Measurements from ENCODE around the gene KHNYN. TPM values are rescaled to one million over a fixed set of nuclear protein-coding genes. Genes with fewer than 3 reads are reported as not detected.
"Not testable (repeated sequence)": the region's sequence is repeated elsewhere in the genome, so short reads cannot be mapped to it uniquely, and the experiment has no call there.

Gene KHNYN
- total RNA-seq, result 10 to 100 TPM; 61.7 to 65.3 TPM

- H3K4me3 Mint-ChIP-seq, result peak within 1 kb of the TSS; percentile 88
- no peaks in the 10 kb centered on the region for H3K9me3 Mint-ChIP-seq
- H3K27ac Mint-ChIP-seq, result peak within 1 kb of the TSS; percentile 90 to 94
- H3K4me1 Mint-ChIP-seq (ENCODE audit: low read depth in 2 of 2), result peaks cover 24 to 38% of the 10 kb centered on the region in 2 donors
- H3K36me3 Mint-ChIP-seq, result peaks cover 8% of the 10 kb centered on the region
- peak; percentile 90 to 93 for ATAC-seq
- peak; percentile 92 for DNase-seq (ENCODE audit: low spot score)
- no peaks in the 10 kb centered on the region for H3K27me3 Mint-ChIP-seq
Measured at GRCh38 chr14:24429395-24430142, at the start of gene KHNYN, which contains the start of gene CBLN3. KHNYN (plus strand) TSS chr14:24429954; CDS start chr14:24430731, 777 bp downstream. CBLN3 (minus strand) TSS chr14:24429668; CDS start chr14:24429054, 614 bp downstream.

- Mint-ChIP-seq H3K4me1 (ENCODE audit: low read depth in 2 of 2) (no peaks in the 10 kb centered on the region), H3K36me3 (no peaks in the 10 kb centered on the region), H3K27ac (no peak overlapping the region), H3K4me3 (no peak overlapping the region), H3K27me3 (peaks cover 8 to 25% of the 10 kb centered on the region in 2 donors), H3K9me3 (no peaks in the 10 kb centered on the region)
- DNase-seq (ENCODE audit: low spot score), result no peak
- peak in 1 of 2 donors; percentile 41 for ATAC-seq
Measured at GRCh38 chr14:24381363-24382063, 48.2 kb upstream of the KHNYN start.

- H3K4me3 Mint-ChIP-seq, result no peak overlapping the region
Measured at GRCh38 chr14:24382064-24382371, 47.7 kb upstream of the KHNYN start.

GRCh38 chr14:24384169-24384568, 45.6 kb upstream of the KHNYN start:
- Mint-ChIP-seq H3K27ac (no peak overlapping the region), H3K4me3 (no peak overlapping the region), H3K36me3 (no peaks in the 10 kb centered on the region), H3K4me1 (ENCODE audit: low read depth in 2 of 2) (no peaks in the 10 kb centered on the region), H3K27me3 (peaks cover 11 to 40% of the 10 kb centered on the region in 2 donors), H3K9me3 (no peaks in the 10 kb centered on the region)
- ATAC-seq, result no peak
- DNase-seq (ENCODE audit: low spot score), result no peak

More at GRCh38 chr14:24382064-24382371, 47.7 kb upstream of the KHNYN start:
- no peaks in the 10 kb centered on the region for H3K4me1 Mint-ChIP-seq (ENCODE audit: low read depth in 2 of 2)
- ATAC-seq, result no peak
- H3K36me3 Mint-ChIP-seq, result no peaks in the 10 kb centered on the region
- no peaks in the 10 kb centered on the region for H3K9me3 Mint-ChIP-seq
- H3K27ac Mint-ChIP-seq, result no peak overlapping the region
- H3K27me3 Mint-ChIP-seq, result peaks cover 8 to 25% of the 10 kb centered on the region in 2 donors
- DNase-seq (ENCODE audit: low spot score), result no peak

GRCh38 chr14:24385524-24385923, 44.2 kb upstream of the KHNYN start:
- H3K36me3 Mint-ChIP-seq, result no peaks in the 10 kb centered on the region
- no peak for DNase-seq (ENCODE audit: low spot score)
- no peaks in the 10 kb centered on the region for H3K9me3 Mint-ChIP-seq
- H3K4me1 Mint-ChIP-seq (ENCODE audit: low read depth in 2 of 2), result no peaks in the 10 kb centered on the region
- peaks cover 11 to 46% of the 10 kb centered on the region in 2 donors for H3K27me3 Mint-ChIP-seq
- ATAC-seq, result no peak
- no peak overlapping the region for H3K27ac Mint-ChIP-seq
- no peak overlapping the region for H3K4me3 Mint-ChIP-seq

GRCh38 chr14:24387009-24387345, 42.8 kb upstream of the KHNYN start:
- Mint-ChIP-seq H3K27ac (no peak overlapping the region), H3K27me3 (peaks cover 11 to 48% of the 10 kb centered on the region in 2 donors), H3K4me3 (no peak overlapping the region), H3K36me3 (no peaks in the 10 kb centered on the region), H3K4me1 (ENCODE audit: low read depth in 2 of 2) (no peaks in the 10 kb centered on the region), H3K9me3 (no peaks in the 10 kb centered on the region)
- ATAC-seq (no peak), DNase-seq (ENCODE audit: low spot score) (no peak)

GRCh38 chr14:24387579-24387978, 42.2 kb upstream of the KHNYN start:
- not testable (repeated sequence) for H3K27ac Mint-ChIP-seq; H3K36me3 Mint-ChIP-seq; DNase-seq (ENCODE audit: low spot score); H3K9me3 Mint-ChIP-seq; H3K4me3 Mint-ChIP-seq; ATAC-seq; H3K4me1 Mint-ChIP-seq (ENCODE audit: low read depth in 2 of 2)
- peaks cover 14 to 54% of the 10 kb centered on the region in 2 donors for H3K27me3 Mint-ChIP-seq

GRCh38 chr14:24388474-24389179, 41.1 kb upstream of the KHNYN start:
- peaks cover 14 to 54% of the 10 kb centered on the region in 2 donors for H3K27me3 Mint-ChIP-seq
- no peak overlapping the region for H3K4me3 Mint-ChIP-seq
- no peaks in the 10 kb centered on the region for H3K4me1 Mint-ChIP-seq (ENCODE audit: low read depth in 2 of 2)
- ATAC-seq (no peak), DNase-seq (ENCODE audit: low spot score) (no peak)
- no peaks in the 10 kb centered on the region for H3K9me3 Mint-ChIP-seq
- H3K27ac Mint-ChIP-seq, result no peak overlapping the region
- no peaks in the 10 kb centered on the region for H3K36me3 Mint-ChIP-seq

GRCh38 chr14:24389226-24389848, 40.4 kb upstream of the KHNYN start:
- Mint-ChIP-seq H3K9me3 (no peaks in the 10 kb centered on the region), H3K36me3 (no peaks in the 10 kb centered on the region), H3K4me1 (ENCODE audit: low read depth in 2 of 2) (no peaks in the 10 kb centered on the region), H3K27me3 (peaks cover 9 to 47% of the 10 kb centered on the region in 2 donors), H3K4me3 (no peak overlapping the region), H3K27ac (no peak overlapping the region)
- ATAC-seq, result no peak
- DNase-seq (ENCODE audit: low spot score), result no peak

GRCh38 chr14:24390701-24391468, 38.9 kb upstream of the KHNYN start:
- peaks cover 2 to 3% of the 10 kb centered on the region in 2 donors for H3K4me1 Mint-ChIP-seq (ENCODE audit: low read depth in 2 of 2)

GRCh38 chr14:24392325-24393091, 37.2 kb upstream of the KHNYN start:
- no peak overlapping the region for H3K4me3 Mint-ChIP-seq
- H3K9me3 Mint-ChIP-seq, result no peaks in the 10 kb centered on the region
- no peaks in the 10 kb centered on the region for H3K36me3 Mint-ChIP-seq
- peaks cover 4 to 5% of the 10 kb centered on the region in 2 donors for H3K4me1 Mint-ChIP-seq (ENCODE audit: low read depth in 2 of 2)
- DNase-seq (ENCODE audit: low spot score) (no peak), ATAC-seq (no peak)
- H3K27ac Mint-ChIP-seq, result no peak overlapping the region
- peaks cover 6 to 32% of the 10 kb centered on the region in 2 donors for H3K27me3 Mint-ChIP-seq

More at GRCh38 chr14:24390701-24391468, 38.9 kb upstream of the KHNYN start:
- ATAC-seq (no peak), DNase-seq (ENCODE audit: low spot score) (no peak)
- Mint-ChIP-seq H3K36me3 (no peaks in the 10 kb centered on the region), H3K9me3 (no peaks in the 10 kb centered on the region), H3K27ac (no peak overlapping the region), H3K4me3 (no peak overlapping the region), H3K27me3 (peaks cover 6 to 32% of the 10 kb centered on the region in 2 donors)

GRCh38 chr14:24394275-24394674, 35.5 kb upstream of the KHNYN start:
- H3K4me3 Mint-ChIP-seq, result no peak overlapping the region
- peaks cover 4 to 5% of the 10 kb centered on the region in 2 donors for H3K4me1 Mint-ChIP-seq (ENCODE audit: low read depth in 2 of 2)
- no peak overlapping the region for H3K27ac Mint-ChIP-seq

More at GRCh38 chr14:24394275-24394674, 35.5 kb upstream of the KHNYN start:
- no peak for DNase-seq (ENCODE audit: low spot score)
- Mint-ChIP-seq H3K27me3 (peaks cover 3 to 15% of the 10 kb centered on the region in 2 donors), H3K36me3 (no peaks in the 10 kb centered on the region), H3K9me3 (no peaks in the 10 kb centered on the region)
- ATAC-seq, result no peak
